ENCODE data around the gene VCAM1. TPM values are rescaled to one million over a fixed set of nuclear protein-coding genes. Genes with fewer than 3 reads are reported as not detected.

VCAM1 gene
- total and polyA plus RNA-seq, 2 experiments from 2014 or later = not detected

- TF ChIP-seq ZNF114 (CRISPR knock-in tag; IDR thresholded peaks at IDR 0.05) = no peak
- TF ChIP-seq NANOG (IDR thresholded peaks at IDR 0.05; ENCODE audit: borderline replicate concordance) = no peak
- no peak for TF ChIP-seq CREB1 (CRISPR knock-in tag; IDR thresholded peaks at IDR 0.05; ENCODE audit: low read depth)
- no peak for TF ChIP-seq CTCF (conservative IDR thresholded peaks at IDR 0.05; ENCODE audit: low read depth in 2 of 2)
- TF ChIP-seq ETS1 (IDR thresholded peaks at IDR 0.05) = no peak
- TF ChIP-seq STAT1 (IDR thresholded peaks at IDR 0.05; ENCODE audit: unreplicated experiment) = no peak
These were observed 49.5 kb upstream of the VCAM1 start (continued) for GRCh38 chr1:100670083-100670482.

- H3K4me1 Mint-ChIP-seq = no peaks in the 10 kb centered on the region
- peaks cover 6% of the 10 kb centered on the region; the same call in 2 of the 3 replicates for H3K36me3 Mint-ChIP-seq (ENCODE audit: low read depth)
- H3K4me3 ChIP-seq = no peak overlapping the region
- no peaks in the 10 kb centered on the region for H3K4me1 ChIP-seq (ENCODE audit: insufficient read depth)
- no peak overlapping the region for H3K27ac Mint-ChIP-seq
- peaks cover 15% of the 10 kb centered on the region for H3K9me3 Mint-ChIP-seq
- H3K9me2 ChIP-seq (ENCODE audit: insufficient read depth) = peaks cover 7% of the 10 kb centered on the region; the same call in 1 of the 2 replicates
- H3F3A ChIP-seq (replicated peaks; ENCODE audit: low read depth) = no peaks in the 10 kb centered on the region
- no peak for DNase-seq (ENCODE audit: low spot score)
- no peak overlapping the region for H3K27ac ChIP-seq (ENCODE audit: low read depth)
- H3K4me2 ChIP-seq = no peak overlapping the region
- no peaks in the 10 kb centered on the region for H3K36me3 ChIP-seq (ENCODE audit: insufficient read depth)
- H3K79me2 ChIP-seq (replicated peaks; ENCODE audit: insufficient read depth) = no peaks in the 10 kb centered on the region
- no peak overlapping the region for H3K4me3 Mint-ChIP-seq
- no peak overlapping the region for H2AFZ ChIP-seq
- peaks cover 3% of the 10 kb centered on the region for H3K27me3 Mint-ChIP-seq (ENCODE audit: insufficient read depth, low read depth, poor library complexity)
- ATAC-seq = no peak
- H3K27me3 ChIP-seq (ENCODE audit: insufficient read depth) = no peaks in the 10 kb centered on the region
- H4K20me1 ChIP-seq (replicated peaks; ENCODE audit: insufficient read depth) = no peaks in the 10 kb centered on the region
- no peak for TF ChIP-seq ZNF462 (CRISPR knock-in tag; IDR thresholded peaks at IDR 0.05)
- TF ChIP-seq REST (IDR thresholded peaks at IDR 0.05; ENCODE audit: unreplicated experiment) = no peak
- no peak for TF ChIP-seq JUNB (IDR thresholded peaks at IDR 0.05; ENCODE audit: unreplicated experiment)
- no peak for TF ChIP-seq STAT1 (IDR thresholded peaks at IDR 0.05; ENCODE audit: unreplicated experiment)
- no peak for TF ChIP-seq CREB1 (CRISPR knock-in tag; IDR thresholded peaks at IDR 0.05; ENCODE audit: low read depth)
- TF ChIP-seq EZH2phosphoT487 (IDR thresholded peaks at IDR 0.05; ENCODE audit: unreplicated experiment) = no peak
- TF ChIP-seq POLR2AphosphoS5 (IDR thresholded peaks at IDR 0.05; ENCODE audit: low read depth) = no peak
These were observed 47.9 kb upstream of the VCAM1 start for GRCh38 chr1:100671601-100672000.
